ENCODE measurements around the gene HIGD2A.

The HIGD2A gene

GRCh38 chr5:176369934-176370711 is 18.4 kb upstream of the HIGD2A start:
- DNase-seq: no peak

DNA sequence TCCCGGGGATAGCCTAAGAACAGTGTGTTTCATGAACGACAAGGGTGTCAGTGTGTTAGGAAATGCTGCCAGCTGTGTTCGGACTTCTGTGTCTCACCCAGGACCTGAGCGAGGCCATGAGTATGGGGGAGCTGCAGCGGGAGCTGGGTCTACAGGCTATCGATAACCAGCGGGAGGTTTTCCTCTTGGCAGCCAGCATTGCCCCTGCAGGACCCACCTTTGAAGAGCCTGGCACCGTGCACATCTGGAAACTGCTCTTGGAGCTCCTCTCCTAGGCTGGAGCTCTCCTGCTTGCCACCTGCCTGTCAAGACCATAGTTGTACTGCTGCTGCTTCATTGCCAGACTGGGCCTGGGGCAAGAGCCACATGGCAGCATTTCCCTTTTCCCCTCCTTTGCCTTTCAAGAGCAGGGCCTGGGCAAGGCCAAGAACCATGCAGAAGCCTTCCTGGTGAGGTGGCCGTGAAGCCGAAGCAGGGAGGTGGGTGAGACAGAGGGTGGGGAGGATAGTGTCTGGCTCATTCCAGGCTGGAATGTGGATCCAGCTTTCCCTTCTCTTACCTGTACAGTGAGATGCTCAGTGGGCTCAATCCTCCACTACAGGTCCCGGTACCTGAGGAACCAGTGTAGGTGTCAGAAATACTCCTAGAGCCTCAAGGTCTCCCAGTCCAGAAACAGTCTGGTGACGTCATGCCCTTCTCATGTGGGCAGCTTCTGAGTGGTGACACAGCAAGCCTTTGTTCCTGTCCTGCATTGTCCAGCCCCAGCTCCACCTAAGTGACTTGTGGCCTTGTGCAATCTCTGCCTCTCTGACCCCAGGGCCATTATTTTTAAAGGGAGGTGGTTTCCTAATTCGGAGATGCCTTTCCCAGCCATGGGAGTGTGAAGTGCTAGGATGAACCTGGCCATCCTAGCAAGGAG is 16.7 kb upstream of the HIGD2A start:
- DNase-seq: no peak

DNA sequence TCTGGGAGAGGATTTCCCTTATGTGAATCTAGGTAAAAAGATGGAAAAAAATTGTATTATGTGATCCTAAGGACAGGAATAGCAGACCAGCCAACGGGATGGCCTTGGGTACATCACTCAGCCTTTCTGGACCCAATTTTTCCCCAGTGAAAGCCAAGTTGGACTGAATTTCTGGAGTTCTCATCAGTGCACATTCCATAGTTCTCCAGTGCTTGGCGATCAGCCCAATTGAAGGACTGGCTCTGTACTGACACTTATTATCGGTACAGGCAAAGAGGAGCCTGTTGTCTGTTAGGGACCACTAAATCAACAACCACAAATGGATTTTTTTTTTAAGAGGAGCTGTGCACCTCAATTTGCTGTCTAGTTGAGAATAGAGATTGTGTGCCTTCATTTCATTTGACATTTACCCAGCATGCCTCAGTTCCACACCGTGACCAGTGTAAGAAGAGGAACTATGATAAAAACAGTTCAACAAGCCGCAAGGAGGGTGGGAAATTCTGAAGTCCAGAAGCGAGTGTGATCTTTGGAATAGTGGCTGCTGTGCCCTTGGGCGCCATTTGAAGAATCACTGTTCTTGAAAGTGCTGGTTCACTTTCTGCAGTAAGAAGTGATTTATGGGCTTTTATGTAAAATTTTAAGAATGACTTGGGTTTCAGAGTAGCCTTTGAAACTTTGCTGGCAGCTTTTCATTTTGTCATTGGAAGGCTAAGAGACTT is 15.3 kb upstream of the HIGD2A start:
- no peak for DNase-seq

DNA sequence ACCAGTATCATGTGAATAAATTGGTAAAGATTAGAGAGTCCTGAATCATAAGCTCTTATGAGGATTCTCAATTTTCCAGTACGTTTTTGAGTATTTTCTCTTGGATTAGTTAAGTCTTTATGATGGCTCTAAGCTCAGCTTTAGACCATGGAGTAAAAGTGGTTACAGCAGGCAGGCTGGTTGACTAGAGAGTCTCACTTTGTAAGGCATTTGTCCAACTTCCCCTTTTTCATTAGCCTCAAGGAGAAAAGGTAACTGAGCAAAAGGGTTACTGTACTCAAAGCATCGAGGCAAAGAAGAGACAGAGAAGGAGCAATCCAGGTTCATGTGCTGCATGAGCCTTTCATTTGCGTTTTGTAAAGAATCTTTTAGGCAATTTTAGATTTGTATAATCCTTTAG is 8.7 kb upstream of the HIGD2A start:
- no peak for DNase-seq

GRCh38 chr5:176381423-176381822 is 7.1 kb upstream of the HIGD2A start:
- no peak for DNase-seq

- no peak for DNase-seq
Measured at GRCh38 chr5:176381979-176382378, 6.6 kb upstream of the HIGD2A start.

GRCh38 chr5:176382721-176383120 is 5.8 kb upstream of the HIGD2A start:
- DNase-seq: no peak

DNA sequence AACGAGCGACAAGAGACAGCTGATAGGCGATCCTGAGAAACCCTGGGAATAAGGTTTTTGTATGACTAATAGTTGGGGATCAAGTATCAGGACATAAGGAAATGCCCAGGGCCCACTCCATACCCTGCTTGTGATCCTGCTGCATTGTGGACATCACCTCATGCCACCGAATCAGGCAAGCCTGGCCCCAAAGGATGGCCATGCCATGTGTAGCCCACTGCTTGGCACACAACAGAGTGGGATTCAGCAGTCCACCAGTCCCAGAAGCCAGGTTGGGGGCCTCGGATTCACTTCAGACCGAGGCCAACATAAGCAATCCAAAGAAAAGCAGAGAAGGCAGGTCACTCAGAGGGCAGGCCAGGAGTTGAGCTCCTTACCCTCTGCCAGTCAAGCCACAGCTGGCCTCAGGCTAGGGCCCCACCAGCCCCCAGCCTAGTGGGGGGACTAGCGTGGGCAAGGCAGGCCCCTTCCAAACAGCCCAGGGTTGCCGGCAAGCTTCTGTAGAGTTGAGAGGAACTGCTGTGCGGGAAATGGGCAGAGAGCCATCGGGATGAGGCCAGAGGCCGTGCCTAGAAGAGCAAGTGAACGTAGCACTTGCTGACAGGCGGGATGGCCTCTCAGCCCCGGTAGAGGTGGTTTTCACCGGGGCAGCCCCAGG is 5.2 kb upstream of the HIGD2A start:
- no peak for DNase-seq

- DNase-seq: no peak
Measured at GRCh38 chr5:176383961-176384360, 4.6 kb upstream of the HIGD2A start.

- DNase-seq: no peak
Measured at GRCh38 chr5:176384366-176384930, 4.1 kb upstream of the HIGD2A start.

GRCh38 chr5:176384991-176385390 is 3.6 kb upstream of the HIGD2A start:
- no peak for DNase-seq

DNA sequence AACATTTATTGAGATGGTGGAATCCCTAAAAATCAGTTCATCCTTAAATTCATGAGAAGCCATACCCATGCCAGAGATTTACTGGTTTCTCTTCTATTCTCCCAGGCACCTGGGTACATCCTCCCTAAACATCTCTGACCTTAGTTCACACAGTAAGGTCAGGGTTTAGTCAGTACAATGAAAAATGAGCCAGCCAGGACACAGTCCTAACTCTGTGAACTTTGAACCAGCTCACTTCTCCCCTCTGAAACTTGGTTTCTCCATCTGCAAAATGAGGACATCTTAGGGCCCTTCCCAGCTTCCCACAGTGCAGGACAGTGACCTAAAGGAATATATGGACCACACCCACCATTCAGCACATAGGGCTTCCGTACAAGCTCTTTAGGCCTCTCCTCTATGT is 2.1 kb upstream of the HIGD2A start:
- no peak for DNase-seq

DNA sequence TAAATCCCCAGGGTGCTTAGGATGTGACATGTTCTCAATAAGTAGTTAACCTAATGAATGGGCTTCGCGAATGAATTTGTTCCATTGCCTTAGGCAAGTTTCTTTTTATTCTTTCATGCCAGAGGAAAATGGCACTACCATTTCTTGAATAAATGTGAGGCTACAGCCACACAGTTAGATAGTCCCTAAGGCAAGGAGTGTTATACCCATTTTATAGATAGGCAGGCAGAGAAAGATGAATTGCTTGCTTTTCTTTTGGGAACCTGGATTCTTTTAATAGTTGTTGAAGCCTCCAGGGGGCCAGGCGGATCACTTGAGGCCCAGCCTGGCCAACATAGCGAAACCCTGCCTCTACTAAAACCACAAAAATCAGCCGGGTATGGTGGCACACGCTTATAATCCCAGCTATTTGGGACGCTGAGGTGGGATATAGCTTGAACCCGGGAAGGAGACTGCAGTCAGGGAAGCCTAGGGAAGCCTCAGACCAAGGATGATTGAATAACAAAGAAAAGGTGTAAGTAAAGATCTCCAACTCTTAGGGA is 1.1 kb upstream of the HIGD2A start:
- DNase-seq: no peak

GRCh38 chr5:176388003-176388443 is 528 bp upstream of the HIGD2A start:
- DNase-seq: no peak

DNA sequence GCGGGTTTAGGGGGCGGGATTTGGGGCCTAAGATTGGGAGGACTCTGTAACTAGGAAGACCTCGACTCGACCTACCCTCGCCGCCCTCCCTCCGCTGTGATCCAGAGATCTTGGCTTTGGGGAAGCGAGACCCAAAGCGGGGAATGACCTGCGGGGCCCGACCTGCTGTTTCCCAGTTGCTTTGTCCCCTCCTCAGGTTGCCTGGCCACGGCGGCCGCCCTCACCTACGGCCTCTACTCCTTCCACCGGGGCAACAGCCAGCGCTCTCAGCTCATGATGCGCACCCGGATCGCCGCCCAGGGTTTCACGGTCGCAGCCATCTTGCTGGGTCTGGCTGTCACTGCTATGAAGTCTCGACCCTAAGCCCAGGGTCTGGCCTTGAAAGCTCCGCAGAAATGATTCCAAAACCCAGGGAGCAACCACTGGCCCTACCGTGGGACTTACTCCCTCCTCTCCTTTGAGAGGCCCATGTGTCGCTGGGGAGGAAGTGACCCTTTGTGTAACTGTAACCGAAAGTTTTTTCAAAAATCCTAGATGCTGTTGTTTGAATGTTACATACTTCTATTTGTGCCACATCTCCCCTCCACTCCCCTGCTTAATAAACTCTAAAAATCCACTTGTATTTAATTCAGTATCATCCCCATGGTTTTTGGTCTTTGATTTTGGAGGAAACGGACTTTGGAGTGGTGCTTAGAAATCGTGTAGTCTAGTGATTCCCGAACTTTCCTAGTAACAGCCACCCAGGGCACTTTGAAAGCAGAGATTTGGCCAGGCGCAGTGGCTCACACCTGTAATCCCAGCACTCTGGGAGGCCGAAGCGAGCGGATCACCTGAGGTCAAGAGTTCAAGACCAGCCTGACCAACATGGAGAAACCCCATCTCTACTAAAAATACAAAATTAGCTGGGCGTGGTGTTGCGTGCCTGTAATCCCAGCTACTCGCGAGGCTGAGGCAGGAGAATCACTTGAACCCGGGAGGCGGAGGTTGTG is 878 bp downstream of the HIGD2A start:
- no peak for DNase-seq

- no peak for DNase-seq
Measured at GRCh38 chr5:176391479-176391878, 2.9 kb downstream of the HIGD2A start.

DNA sequence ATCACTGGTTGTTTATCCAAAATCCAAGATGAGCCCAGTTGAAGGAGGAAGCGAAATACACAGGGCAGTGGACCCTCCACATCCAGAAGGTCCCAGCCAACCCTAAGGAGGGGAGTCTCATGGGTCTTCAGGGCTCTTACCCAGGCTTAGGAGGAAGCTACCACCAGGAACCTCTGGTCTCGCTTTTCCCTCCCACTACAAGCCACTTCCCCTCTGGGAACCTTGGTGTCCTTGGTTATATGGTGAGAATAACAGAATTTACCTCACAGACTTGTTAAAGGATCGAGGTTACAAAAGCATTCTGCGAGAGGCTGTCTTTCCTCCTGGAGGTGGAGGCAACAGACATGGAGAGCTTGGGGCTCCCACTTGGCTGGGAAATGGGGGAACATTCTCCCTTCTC is 3.4 kb downstream of the HIGD2A start:
- no peak for DNase-seq

- DNase-seq: no peak
Measured at GRCh38 chr5:176392526-176392925, 4.0 kb downstream of the HIGD2A start.

- DNase-seq: no peak
Measured at GRCh38 chr5:176394096-176394495, 5.5 kb downstream of the HIGD2A start.

- no peak for DNase-seq
Measured at GRCh38 chr5:176394881-176395675, 6.5 kb downstream of the HIGD2A start.

Data from NCI-H524 treated with DMSO at 0.1 percent for 48 hours (cell line).